Stimulated activated CD4-positive, alpha-beta T cell treated with anti-CD3 and anti-CD28 coated beads, Interleukin-12 subunit alpha, Interleukin-12 subunit beta, amount 100 ng/mL, for 24 hours (primary cell): ENCODE measurements around the gene USP6.
A peak's percentile ranks its signal among the peaks of the same experiment; 100 is the strongest.
"Not testable (repeated sequence)": the region's sequence is repeated elsewhere in the genome, so short reads cannot be mapped to it uniquely, and the experiment has no call there.

Source experiments
- DNase-seq, 2 experiments: peaks; one replicate each; pipeline ENCODE4 v3.0.0-alpha.2; 2020; ENCODE audit warnings: low read depth in 2 of 2

Gene USP6

GRCh38 chr17:5191541-5192417, 75.9 kb downstream of the USP6 start, which contains the start of gene ZNF594:
Gene ZNF594 (minus strand): TSS chr17:5191868. CDS start chr17:5184256, 7,612 bp downstream.
- peak; percentile 95 to 96 for DNase-seq

DNA sequence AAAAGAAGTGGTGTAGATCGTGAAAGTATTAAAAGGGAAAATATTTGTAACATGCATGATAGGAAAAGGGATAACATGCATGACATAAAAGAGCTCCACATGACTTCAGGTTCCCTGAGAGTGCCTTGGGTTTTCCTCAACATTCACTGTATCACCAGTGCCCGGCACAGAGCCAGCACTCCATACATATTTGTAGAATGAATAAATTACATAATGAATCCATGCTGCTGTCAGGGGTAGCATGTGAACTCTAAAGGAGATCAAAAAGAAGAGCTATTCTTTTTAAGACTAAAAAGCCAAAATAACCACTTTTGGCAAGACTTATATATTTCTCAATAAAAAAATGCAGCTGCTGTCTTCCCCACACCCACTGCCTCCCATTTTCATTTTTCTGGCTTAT, 78.5 kb downstream of the USP6 start:
- DNase-seq: no peak

GRCh38 chr17:5198472-5198871, 82.6 kb downstream of the USP6 start:
- no peak for DNase-seq

DNA sequence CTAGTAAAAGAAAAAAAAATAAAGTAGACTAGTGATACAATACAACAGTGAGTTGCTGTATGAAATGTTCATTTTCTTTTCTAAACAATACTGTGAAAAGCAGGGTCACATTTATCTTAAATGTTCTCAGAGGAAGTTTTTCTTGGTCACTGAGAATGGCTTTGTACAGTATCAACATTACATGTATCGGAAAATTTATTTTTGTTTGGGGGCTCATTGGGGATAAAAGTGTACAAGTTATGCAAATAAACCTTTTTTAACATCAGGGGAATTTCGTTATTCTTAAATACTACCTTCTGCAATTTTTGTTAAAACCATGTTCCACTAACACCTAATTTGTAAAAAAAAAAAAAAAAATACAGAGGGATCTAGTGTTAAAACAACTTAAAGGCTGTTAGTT, 84.5 kb downstream of the USP6 start:
- no peak for DNase-seq

DNA sequence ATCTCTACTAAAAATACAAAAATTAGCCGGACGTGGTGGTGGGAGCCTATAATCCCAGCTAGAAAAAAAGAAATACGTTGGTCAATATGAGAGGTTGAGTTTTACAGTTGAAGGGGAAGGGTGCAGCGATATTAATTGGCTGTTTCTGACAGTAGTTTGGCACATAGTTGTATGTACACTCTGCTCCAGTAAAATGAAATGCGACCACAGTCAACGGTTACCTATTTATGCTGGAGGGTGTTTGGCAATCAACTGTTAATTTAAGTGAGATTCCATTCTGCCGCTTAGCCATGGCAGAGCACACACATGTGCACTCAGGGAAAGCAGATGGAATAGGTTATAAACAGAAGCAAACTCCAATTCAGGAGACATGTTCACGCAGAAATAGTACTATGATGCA, 85.2 kb downstream of the USP6 start:
- no peak for DNase-seq

DNA sequence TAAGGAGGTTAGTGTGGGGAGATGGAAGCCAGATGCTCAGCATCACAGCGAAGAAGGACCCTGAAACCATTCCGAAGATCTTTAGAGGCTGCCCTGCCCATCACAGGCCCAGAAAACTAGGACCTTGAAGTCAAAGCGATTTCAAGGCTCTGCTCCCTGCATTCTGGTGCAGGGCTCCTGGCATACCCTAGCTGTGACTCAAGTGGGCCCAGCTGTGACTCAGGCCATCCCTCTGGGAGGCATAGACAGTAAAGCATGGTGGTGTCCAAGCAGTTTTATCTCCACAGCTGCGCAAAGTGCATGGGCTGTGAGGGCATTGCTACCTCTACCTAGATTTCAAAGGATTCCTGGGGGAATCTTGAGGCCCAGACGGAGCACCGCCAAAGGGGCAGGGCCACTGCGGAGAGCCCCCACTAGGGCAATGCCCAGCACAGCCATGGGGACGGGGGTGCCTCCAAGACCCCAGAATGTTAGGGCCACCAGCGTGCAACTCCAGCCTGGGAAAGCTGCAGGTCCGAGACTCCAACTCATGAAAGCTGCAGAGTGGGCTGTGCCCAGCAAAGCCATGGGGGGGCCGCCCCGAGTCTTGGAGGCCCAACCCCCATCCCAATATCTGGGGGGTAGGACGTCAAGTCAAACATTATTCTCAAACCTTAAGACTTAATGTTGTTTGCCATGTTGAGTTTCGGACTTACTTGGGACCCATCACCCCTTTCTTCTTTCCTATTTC, 87.5 kb downstream of the USP6 start:
- DNase-seq: no peak

- no peak for DNase-seq
Measured at GRCh38 chr17:5203908-5204294, 88.1 kb downstream of the USP6 start.

DNA sequence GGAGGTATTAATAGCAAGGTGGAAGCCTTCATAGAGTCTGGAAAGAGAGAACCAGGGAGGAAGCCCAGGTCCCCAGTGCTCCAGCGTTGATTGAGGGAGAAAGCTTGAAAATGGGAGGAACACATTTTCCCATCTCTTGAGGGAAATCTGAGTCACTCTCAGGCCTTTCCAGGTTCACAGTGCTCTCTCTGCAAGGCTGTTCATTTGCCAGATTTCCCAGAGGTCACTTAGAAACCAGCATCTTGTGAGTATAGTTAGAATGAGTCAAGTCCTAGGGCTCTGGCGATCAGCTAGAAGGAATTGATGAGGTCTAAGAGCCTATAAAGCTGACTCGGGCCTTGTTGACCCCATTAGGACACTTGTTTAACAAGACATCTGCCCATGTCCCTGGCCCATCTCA, 93.6 kb downstream of the USP6 start:
- no peak for DNase-seq

DNA sequence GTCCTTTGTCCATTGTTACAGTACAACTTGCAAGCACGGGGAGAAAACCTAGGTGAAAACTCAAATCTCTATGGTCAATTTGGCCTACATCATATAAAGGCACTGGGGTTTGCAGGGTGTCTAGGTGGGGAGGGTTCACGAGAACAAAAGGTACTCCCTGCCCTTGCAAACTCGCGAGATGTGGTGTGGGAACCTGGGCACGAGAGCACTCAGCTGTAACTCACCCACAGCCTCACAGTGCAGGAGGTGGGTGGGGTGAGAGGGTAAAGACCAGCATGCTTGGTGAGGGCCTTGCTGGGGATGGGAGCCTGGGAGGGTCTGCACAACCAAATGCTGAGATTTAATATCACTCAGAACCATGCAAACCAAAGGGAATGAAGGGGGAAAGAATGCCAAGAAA, 94.3 kb downstream of the USP6 start:
- DNase-seq: no peak

DNA sequence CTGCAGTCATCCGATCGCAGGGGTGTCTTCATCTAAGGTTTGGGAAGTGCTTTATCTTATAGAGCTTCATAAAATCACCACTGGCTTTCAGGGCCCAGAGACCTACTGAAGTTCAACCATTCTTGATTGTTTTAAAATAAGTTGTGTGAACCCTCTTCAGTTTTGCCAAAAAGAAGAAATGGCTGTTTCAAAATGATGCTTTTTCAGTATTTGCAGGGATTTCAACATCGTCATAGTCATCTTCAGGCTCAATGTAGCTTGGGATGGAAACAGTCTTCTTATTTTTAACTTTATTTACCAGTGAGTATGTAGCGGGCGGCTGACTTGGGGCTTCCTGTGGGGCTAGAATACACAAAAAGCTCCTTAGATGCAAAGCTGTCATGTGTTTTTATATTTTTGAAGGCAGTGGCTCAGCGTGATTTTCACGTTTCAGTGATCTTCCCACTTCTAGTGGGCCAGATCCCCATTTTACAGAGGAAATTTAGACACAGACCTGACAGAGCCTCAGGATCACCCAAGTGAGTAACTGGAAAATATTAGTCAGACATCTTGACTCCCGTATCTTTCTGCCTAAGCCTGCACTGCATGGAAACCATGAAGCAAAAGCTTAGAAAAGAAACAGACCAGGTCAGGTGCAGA, 94.9 kb downstream of the USP6 start:
- DNase-seq: no peak

DNA sequence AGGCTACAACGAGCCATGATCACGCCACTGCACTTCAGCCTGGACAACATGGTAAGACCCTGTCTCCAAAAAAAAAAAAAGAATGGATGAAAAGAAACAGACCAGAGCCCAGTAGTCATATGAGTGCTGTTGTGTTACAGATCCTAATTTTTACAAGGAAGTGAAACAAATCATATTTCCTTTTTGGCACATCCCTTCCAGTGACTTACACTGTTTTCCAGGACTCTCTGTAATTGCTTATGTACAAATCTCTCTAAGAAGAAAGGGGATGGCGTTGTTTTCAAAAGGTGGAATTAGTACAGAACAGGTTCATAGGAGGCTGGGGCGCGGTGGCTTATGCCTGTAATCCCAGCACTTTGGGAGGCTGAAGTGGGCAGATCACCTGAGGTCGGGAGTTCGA, 95.6 kb downstream of the USP6 start:
- DNase-seq: no peak

GRCh38 chr17:5217562-5217961, 101.7 kb downstream of the USP6 start:
- DNase-seq: not testable (repeated sequence)

DNA sequence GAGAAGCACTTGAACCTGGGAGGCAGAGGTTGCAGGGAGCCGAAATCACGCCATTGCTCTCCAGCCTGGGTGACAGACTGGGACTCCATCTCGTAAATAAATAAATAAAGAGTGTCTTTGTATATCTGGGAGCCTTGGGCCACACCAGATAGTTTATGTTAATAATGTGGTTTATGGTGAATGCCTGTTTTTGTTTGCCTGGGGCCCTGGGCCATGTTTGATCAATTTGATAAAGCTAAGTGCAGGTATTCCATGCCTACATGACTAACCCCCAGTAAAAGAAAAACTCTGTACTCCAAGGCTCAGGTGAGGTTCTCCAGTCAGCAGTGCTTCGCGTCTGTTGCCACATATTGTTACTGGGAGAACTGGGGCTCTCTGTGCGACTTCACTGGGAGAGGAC, 103.7 kb downstream of the USP6 start:
- DNase-seq: no peak

DNA sequence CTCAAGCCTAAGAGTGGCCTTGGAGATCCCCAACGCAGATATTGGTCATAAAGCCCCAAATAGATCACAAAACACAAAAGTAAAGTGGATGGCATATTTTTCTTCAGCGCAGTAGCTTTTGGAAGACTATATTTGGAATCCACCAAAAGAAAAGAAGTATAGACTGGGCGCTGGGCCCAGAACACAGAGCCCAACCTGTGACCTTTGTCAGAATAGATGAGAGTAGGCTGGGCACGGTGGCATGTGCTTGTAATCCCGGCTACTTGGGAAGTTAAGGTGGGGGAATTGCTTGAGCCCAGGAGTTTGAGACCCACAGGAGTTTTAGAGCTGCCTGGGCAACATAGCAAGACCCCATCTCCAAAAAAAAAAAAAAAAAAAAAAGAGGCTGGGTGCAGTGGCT, 104.2 kb downstream of the USP6 start:
- no peak for DNase-seq

DNA sequence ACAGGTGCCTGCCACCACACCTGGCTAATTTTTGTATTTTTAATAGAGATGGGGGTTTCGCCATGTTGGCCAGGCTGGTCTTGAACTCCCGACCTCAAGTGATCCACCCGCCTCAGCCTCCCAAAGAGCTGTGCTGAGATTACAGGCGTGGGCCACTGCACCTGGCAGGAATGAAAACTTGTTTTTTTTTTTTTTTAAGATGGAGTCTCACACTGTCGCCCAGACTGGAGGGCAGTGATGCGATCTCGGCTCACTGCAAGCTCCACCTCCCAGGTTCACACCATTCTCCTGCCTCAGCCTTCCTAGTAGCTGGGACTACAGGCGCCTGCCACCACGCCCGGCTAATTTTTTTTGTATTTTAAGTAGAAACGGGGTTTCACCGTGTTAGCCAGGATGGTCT, 106.1 kb downstream of the USP6 start:
- not testable (repeated sequence) for DNase-seq
